Measurements from ENCODE around the gene RNF135.
"Not testable (repeated sequence)": the region's sequence is repeated elsewhere in the genome, so short reads cannot be mapped to it uniquely, and the experiment has no call there.

RNF135 gene

GRCh38 chr17:30954046-30954830 lies 16.6 kb upstream of the RNF135 start:
- Histone ChIP-seq H3K27me3 (no peaks in the 10 kb centered on the region), H3K9ac (no peak overlapping the region), H3K36me3 (no peaks in the 10 kb centered on the region), H3K9me3 (no peaks in the 10 kb centered on the region), H3K4me2 (peak overlapping the region; percentile 66), H3K4me1 (peaks cover 40% of the 10 kb centered on the region), H4K20me1 (no peaks in the 10 kb centered on the region), H3K4me3 (no peak overlapping the region), H3K27ac (peak overlapping the region; percentile 51)
- TF ChIP-seq Cebpa-rat (IDR thresholded peaks at IDR 0.05): no peak

- Histone ChIP-seq H3K4me3 (no peak overlapping the region), H3K4me1 (peaks cover 40% of the 10 kb centered on the region), H3K27me3 (no peaks in the 10 kb centered on the region), H3K4me2 (no peak overlapping the region), H3K9me3 (no peaks in the 10 kb centered on the region), H4K20me1 (no peaks in the 10 kb centered on the region), H3K9ac (no peak overlapping the region), H3K27ac (no peak overlapping the region), H3K36me3 (no peaks in the 10 kb centered on the region)
- no peak for TF ChIP-seq Cebpa-rat (IDR thresholded peaks at IDR 0.05)
These were observed 14.0 kb upstream of the RNF135 start for GRCh38 chr17:30956764-30957374.

- TF ChIP-seq Cebpa-rat (IDR thresholded peaks at IDR 0.05): no peak
- no peak overlapping the region for H3K4me3 ChIP-seq
- no peak overlapping the region for H3K27ac ChIP-seq
- H3K9me3 ChIP-seq: no peaks in the 10 kb centered on the region
- no peak overlapping the region for H3K9ac ChIP-seq
- H3K36me3 ChIP-seq: no peaks in the 10 kb centered on the region
- H4K20me1 ChIP-seq: no peaks in the 10 kb centered on the region
- peak overlapping the region; percentile 51; the same call in 1 of the 2 replicates for H3K4me2 ChIP-seq
- no peaks in the 10 kb centered on the region for H3K27me3 ChIP-seq
- H3K4me1 ChIP-seq: peaks cover 31% of the 10 kb centered on the region
These were observed 13.1 kb upstream of the RNF135 start for GRCh38 chr17:30957741-30958140.

GRCh38 chr17:30958187-30958586 lies 12.7 kb upstream of the RNF135 start:
- H3K27me3 ChIP-seq: no peaks in the 10 kb centered on the region
- H4K20me1 ChIP-seq: no peaks in the 10 kb centered on the region
- H3K27ac ChIP-seq: no peak overlapping the region
- H3K4me2 ChIP-seq: peak overlapping the region; percentile 51
- no peak overlapping the region for H3K4me3 ChIP-seq
- TF ChIP-seq Cebpa-rat (IDR thresholded peaks at IDR 0.05): peak; percentile 88
- no peak overlapping the region for H3K9ac ChIP-seq
- H3K36me3 ChIP-seq: no peaks in the 10 kb centered on the region
- no peaks in the 10 kb centered on the region for H3K9me3 ChIP-seq
- H3K4me1 ChIP-seq: peaks cover 26% of the 10 kb centered on the region

- H3K9ac ChIP-seq: no peak overlapping the region
- H3K4me2 ChIP-seq: no peak overlapping the region; the same call in 1 of the 2 replicates
- H3K27ac ChIP-seq: no peak overlapping the region
- H3K4me3 ChIP-seq: no peak overlapping the region
- H3K36me3 ChIP-seq: no peaks in the 10 kb centered on the region
- no peaks in the 10 kb centered on the region for H4K20me1 ChIP-seq
- no peaks in the 10 kb centered on the region for H3K9me3 ChIP-seq
- TF ChIP-seq Cebpa-rat (IDR thresholded peaks at IDR 0.05): no peak
- H3K27me3 ChIP-seq: no peaks in the 10 kb centered on the region
- H3K4me1 ChIP-seq: peaks cover 11% of the 10 kb centered on the region
These were observed 9.3 kb upstream of the RNF135 start for GRCh38 chr17:30961209-30962188.

GRCh38 chr17:30964312-30964711 lies 6.5 kb upstream of the RNF135 start:
- peaks cover 15% of the 10 kb centered on the region for H3K4me1 ChIP-seq
- not testable (repeated sequence) for H3K27ac ChIP-seq

GRCh38 chr17:30964876-30965275 lies 6.0 kb upstream of the RNF135 start:
- Histone ChIP-seq H3K9ac (no peak overlapping the region), H3K4me3 (no peak overlapping the region), H3K27ac (no peak overlapping the region), H3K27me3 (no peaks in the 10 kb centered on the region), H4K20me1 (no peaks in the 10 kb centered on the region), H3K4me1 (peaks cover 18% of the 10 kb centered on the region), H3K9me3 (no peaks in the 10 kb centered on the region), H3K4me2 (no peak overlapping the region), H3K36me3 (no peaks in the 10 kb centered on the region)
- no peak for TF ChIP-seq Cebpa-rat (IDR thresholded peaks at IDR 0.05)

More at GRCh38 chr17:30964312-30964711, 6.5 kb upstream of the RNF135 start:
- not testable (repeated sequence) for H3K27me3 ChIP-seq, H3K36me3 ChIP-seq, H3K9ac ChIP-seq, H3K4me2 ChIP-seq, H3K4me3 ChIP-seq, H3K9me3 ChIP-seq, H4K20me1 ChIP-seq

GRCh38 chr17:30965686-30966085 lies 5.2 kb upstream of the RNF135 start:
- no peaks in the 10 kb centered on the region for H3K36me3 ChIP-seq
- H4K20me1 ChIP-seq: no peaks in the 10 kb centered on the region
- peaks cover 26% of the 10 kb centered on the region for H3K4me1 ChIP-seq
- H3K9ac ChIP-seq: no peak overlapping the region
- no peak for TF ChIP-seq Cebpa-rat (IDR thresholded peaks at IDR 0.05)
- H3K9me3 ChIP-seq: no peaks in the 10 kb centered on the region
- H3K4me2 ChIP-seq: no peak overlapping the region
- no peak overlapping the region for H3K27ac ChIP-seq
- H3K27me3 ChIP-seq: no peaks in the 10 kb centered on the region
- H3K4me3 ChIP-seq: no peak overlapping the region

GRCh38 chr17:30967911-30968310 lies 2.9 kb upstream of the RNF135 start:
- not testable (repeated sequence) for H4K20me1 ChIP-seq, H3K27ac ChIP-seq, H3K36me3 ChIP-seq, H3K9me3 ChIP-seq, H3K27me3 ChIP-seq, H3K9ac ChIP-seq
- H3K4me1 ChIP-seq: peaks cover 35% of the 10 kb centered on the region
- H3K4me3 ChIP-seq: peak overlapping the region; percentile 49
- H3K4me2 ChIP-seq: peak overlapping the region; percentile 46

Data from BLaER1 (cell line).